HG03565 (cell line): ENCODE results near the gene GYS1.
A peak's percentile ranks its signal among the peaks of the same experiment; 100 is the strongest.

Experiments
- ATAC-seq: cut with Tn5 transposase; IDR thresholded peaks from one replicate; pipeline ENCODE4 v1.9.1; 2021; ENCODE audit warnings: mild to moderate bottlenecking, moderate library complexity; ENCODE audit not compliant: unreplicated experiment

GYS1 gene

GRCh38 chr19:48965806-48966540 lies 27.1 kb downstream of the GYS1 start:
- no peak for ATAC-seq

GRCh38 chr19:48965040-48965805 lies 27.9 kb downstream of the GYS1 start, which contains the start of gene FTL:
FTL (plus strand) TSS chr19:48965309; CDS start chr19:48965508, 199 bp downstream.
- ATAC-seq = peak; percentile 48

GRCh38 chr19:48964205-48965039 lies 28.7 kb downstream of the GYS1 start:
- no peak for ATAC-seq

- ATAC-seq = peak; percentile 23
These were observed 29.5 kb downstream of the GYS1 start for GRCh38 chr19:48963371-48964204.

- ATAC-seq = no peak
These were observed 30.3 kb downstream of the GYS1 start for GRCh38 chr19:48962849-48963165.

GRCh38 chr19:48962029-48962848 lies 30.9 kb downstream of the GYS1 start:
- ATAC-seq = no peak

- no peak for ATAC-seq
These were observed 31.5 kb downstream of the GYS1 start for GRCh38 chr19:48961673-48962028.

GRCh38 chr19:48961051-48961649 lies 32.0 kb downstream of the GYS1 start:
- ATAC-seq = no peak

- ATAC-seq = no peak
These were observed 33.5 kb downstream of the GYS1 start for GRCh38 chr19:48959341-48960239.

GRCh38 chr19:48958006-48958405 lies 35.1 kb downstream of the GYS1 start:
- no peak for ATAC-seq

- no peak for ATAC-seq
These were observed 37.7 kb downstream of the GYS1 start for GRCh38 chr19:48955308-48955958.

GRCh38 chr19:48954595-48955307 lies 38.4 kb downstream of the GYS1 start, which contains the start of gene BAX:
BAX (plus strand) TSS chr19:48954875; CDS start chr19:48954929, 54 bp downstream.
- peak; percentile 76 for ATAC-seq

- ATAC-seq = no peak
These were observed 39.0 kb downstream of the GYS1 start for GRCh38 chr19:48953990-48954594.

- ATAC-seq = no peak
These were observed 40.0 kb downstream of the GYS1 start for GRCh38 chr19:48953141-48953540.

- no peak for ATAC-seq
These were observed 42.1 kb downstream of the GYS1 start for GRCh38 chr19:48950830-48951519.

- ATAC-seq = no peak
These were observed 43.0 kb downstream of the GYS1 start for GRCh38 chr19:48950159-48950558.
